NCI-H187 treated with DMSO at 0.1 percent for 48 hours (cell line): ENCODE data around the gene CD34.

Source experiments
- DNase-seq: peaks from one replicate; lab custom pipeline; 2025; lab: John Stamatoyannopoulos, UW

The CD34 gene

GRCh38 chr1:207873055-207873890, 37.7 kb downstream of the CD34 start:
- no peak for DNase-seq

- no peak for DNase-seq
These were observed 38.3 kb downstream of the CD34 start for GRCh38 chr1:207872621-207873020.

- DNase-seq: no peak
These were observed 39.7 kb downstream of the CD34 start for GRCh38 chr1:207871117-207871649.

GRCh38 chr1:207870306-207871031, 40.5 kb downstream of the CD34 start:
- no peak for DNase-seq

- DNase-seq: no peak
These were observed 41.1 kb downstream of the CD34 start for GRCh38 chr1:207869859-207870258.

GRCh38 chr1:207868774-207869721, 41.9 kb downstream of the CD34 start:
- DNase-seq: no peak

- DNase-seq: no peak
These were observed 42.6 kb downstream of the CD34 start for GRCh38 chr1:207868251-207868773.

GRCh38 chr1:207867136-207868109, 43.5 kb downstream of the CD34 start:
- no peak for DNase-seq

GRCh38 chr1:207866471-207867135, 44.3 kb downstream of the CD34 start:
- no peak for DNase-seq

- DNase-seq: no peak
These were observed 46.9 kb downstream of the CD34 start for GRCh38 chr1:207863893-207864535.

- no peak for DNase-seq
These were observed 48.6 kb downstream of the CD34 start for GRCh38 chr1:207862241-207862787.

- DNase-seq: no peak
These were observed 49.3 kb downstream of the CD34 start for GRCh38 chr1:207861442-207862177.

GRCh38 chr1:207860531-207860930, 50.4 kb downstream of the CD34 start:
- DNase-seq: no peak

GRCh38 chr1:207858806-207859205, 52.1 kb downstream of the CD34 start:
- DNase-seq: no peak

GRCh38 chr1:207858281-207858680, 52.6 kb downstream of the CD34 start:
- DNase-seq: no peak

- DNase-seq: no peak
These were observed 53.5 kb downstream of the CD34 start for GRCh38 chr1:207857447-207857846.

GRCh38 chr1:207856276-207857023, 54.5 kb downstream of the CD34 start:
- DNase-seq: no peak

- DNase-seq: no peak
These were observed 56.9 kb downstream of the CD34 start for GRCh38 chr1:207854001-207854400.
